EH (cell line): ENCODE data around the gene CDCA8.
"Not testable (repeated sequence)": the region's sequence is repeated elsewhere in the genome, so short reads cannot be mapped to it uniquely, and the experiment has no call there.

ENCODE experiments used
- DNase-seq: peaks from one replicate; pipeline ENCODE4 v3.0.0-alpha.2; 2015; ENCODE audit warnings: low read depth

The CDCA8 gene

GRCh38 chr1:37673920-37674319 lies 18.4 kb upstream of the CDCA8 start:
- DNase-seq, result no peak

- DNase-seq, result peak; percentile 8
Observed at GRCh38 chr1:37676281-37677142, 15.8 kb upstream of the CDCA8 start.

GRCh38 chr1:37677143-37677439 lies 15.2 kb upstream of the CDCA8 start:
- DNase-seq, result no peak

GRCh38 chr1:37677808-37678207 lies 14.5 kb upstream of the CDCA8 start:
- no peak for DNase-seq

GRCh38 chr1:37680933-37681332 lies 11.4 kb upstream of the CDCA8 start:
- DNase-seq, result no peak

GRCh38 chr1:37682334-37682987 lies 9.9 kb upstream of the CDCA8 start:
- peak; percentile 70 for DNase-seq

- not testable (repeated sequence) for DNase-seq
Observed at GRCh38 chr1:37684182-37684581, 8.1 kb upstream of the CDCA8 start.

GRCh38 chr1:37685722-37686121 lies 6.6 kb upstream of the CDCA8 start:
- DNase-seq, result no peak

- DNase-seq, result not testable (repeated sequence)
Observed at GRCh38 chr1:37687764-37688163, 4.6 kb upstream of the CDCA8 start.

- DNase-seq, result no peak
Observed at GRCh38 chr1:37688926-37689325, 3.4 kb upstream of the CDCA8 start.

GRCh38 chr1:37691497-37692077 lies 729 bp upstream of the CDCA8 start:
- peak; percentile 55 for DNase-seq

GRCh38 chr1:37692834-37693175 lies 489 bp downstream of the CDCA8 start:
- no peak for DNase-seq

GRCh38 chr1:37697090-37697489 lies 4.8 kb downstream of the CDCA8 start:
- no peak for DNase-seq

GRCh38 chr1:37697737-37698136 lies 5.4 kb downstream of the CDCA8 start:
- no peak for DNase-seq

GRCh38 chr1:37699147-37699546 lies 6.8 kb downstream of the CDCA8 start:
- DNase-seq, result no peak

- no peak for DNase-seq
Observed at GRCh38 chr1:37701051-37701450, 8.7 kb downstream of the CDCA8 start.

- DNase-seq, result no peak
Observed at GRCh38 chr1:37703061-37703460, 10.7 kb downstream of the CDCA8 start.

- peak; percentile 61 for DNase-seq
Observed at GRCh38 chr1:37704966-37705365, 12.7 kb downstream of the CDCA8 start.

- DNase-seq, result no peak
Observed at GRCh38 chr1:37705399-37705798, 13.1 kb downstream of the CDCA8 start.

GRCh38 chr1:37708471-37708870 lies 16.2 kb downstream of the CDCA8 start:
- DNase-seq, result no peak

- DNase-seq, result no peak
Observed at GRCh38 chr1:37714226-37714625, 21.9 kb downstream of the CDCA8 start.

- DNase-seq, result no peak
Observed at GRCh38 chr1:37714689-37715088, 22.4 kb downstream of the CDCA8 start.

GRCh38 chr1:37716321-37716720 lies 24.0 kb downstream of the CDCA8 start:
- no peak for DNase-seq

GRCh38 chr1:37717631-37718030 lies 25.3 kb downstream of the CDCA8 start:
- DNase-seq, result no peak
